HG03175 (cell line): ENCODE measurements around the gene TEAD1.

Experiments
- ATAC-seq: cut with Tn5 transposase; IDR thresholded peaks from one replicate; pipeline ENCODE4 v1.9.1; 2021; ENCODE audit warnings: mild to moderate bottlenecking, moderate library complexity; ENCODE audit not compliant: unreplicated experiment

TEAD1 gene

DNA sequence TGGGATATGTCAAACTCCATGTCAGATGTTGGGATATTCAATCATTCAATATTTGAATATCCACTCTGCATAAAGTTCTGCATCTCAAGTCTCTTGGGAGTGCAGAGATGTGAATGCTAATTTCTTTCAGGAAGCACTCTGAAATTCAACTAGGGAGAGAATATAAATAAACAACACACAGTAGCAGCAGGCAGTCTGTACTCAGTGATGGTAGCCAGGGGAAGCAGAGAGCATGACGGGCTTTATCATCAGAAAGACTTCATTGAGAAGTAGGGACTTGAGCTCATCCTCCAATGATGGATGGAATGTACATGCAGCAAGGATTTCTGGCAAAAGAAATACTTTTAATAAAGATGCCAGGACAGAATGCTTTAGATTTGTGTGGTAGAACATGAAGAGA, 9.8 kb upstream of the TEAD1 start:
- ATAC-seq: no peak

DNA sequence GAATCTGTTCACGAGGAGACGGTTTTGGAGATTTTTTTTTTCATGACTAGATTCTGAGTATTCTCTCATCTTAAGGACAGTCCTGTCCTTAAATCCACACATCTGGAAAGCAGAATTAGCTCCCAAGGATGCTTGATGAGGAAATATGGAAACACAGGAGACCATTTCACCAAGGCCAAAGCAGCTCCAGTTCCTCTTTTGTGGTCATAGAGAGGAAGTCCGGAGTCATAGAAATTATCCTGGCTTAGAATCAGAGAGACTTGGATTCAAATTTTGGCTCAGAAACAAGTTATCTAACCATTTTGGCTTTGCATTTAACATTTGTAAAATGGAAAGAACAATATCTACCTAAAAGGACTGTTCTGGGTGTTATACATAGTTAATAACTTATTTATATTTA, 7.3 kb upstream of the TEAD1 start:
- no peak for ATAC-seq

DNA sequence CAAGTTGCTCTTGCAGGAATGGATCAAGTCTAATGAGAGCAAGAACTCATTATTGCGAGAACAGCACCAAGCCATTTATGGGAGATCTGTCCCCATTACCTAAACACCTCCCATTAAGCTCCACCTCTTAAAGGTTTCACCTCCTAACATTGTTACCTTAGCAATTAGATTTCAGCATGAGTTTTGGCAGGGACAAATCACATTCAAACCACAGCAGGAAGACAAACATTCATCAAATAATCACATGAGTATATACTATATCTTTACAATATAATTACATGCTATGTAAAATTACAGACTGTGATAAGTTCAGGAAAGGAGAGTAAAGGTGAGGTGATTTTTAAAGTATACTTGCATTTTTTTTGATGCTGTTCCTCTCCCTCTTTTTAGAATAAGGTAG, 6.6 kb upstream of the TEAD1 start:
- ATAC-seq: no peak

DNA sequence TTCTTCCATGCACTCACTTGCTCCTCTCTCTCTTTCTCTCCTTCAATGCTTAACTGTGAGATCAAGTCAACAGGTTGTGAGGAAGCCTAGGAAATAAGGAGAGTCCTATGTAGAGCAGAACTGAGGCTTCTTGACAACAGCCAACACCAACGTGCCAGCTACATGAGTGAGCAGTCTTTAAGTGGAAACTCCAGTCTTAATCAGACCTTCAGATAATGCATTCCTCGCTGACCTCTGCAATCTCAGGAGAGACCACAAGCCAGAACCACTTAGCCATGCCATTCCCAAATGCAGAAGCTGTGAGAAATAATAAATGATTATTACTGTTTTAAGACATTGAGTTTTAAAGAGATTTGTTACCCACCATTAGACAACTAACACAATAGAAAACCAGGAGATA, 6.1 kb upstream of the TEAD1 start:
- no peak for ATAC-seq

DNA sequence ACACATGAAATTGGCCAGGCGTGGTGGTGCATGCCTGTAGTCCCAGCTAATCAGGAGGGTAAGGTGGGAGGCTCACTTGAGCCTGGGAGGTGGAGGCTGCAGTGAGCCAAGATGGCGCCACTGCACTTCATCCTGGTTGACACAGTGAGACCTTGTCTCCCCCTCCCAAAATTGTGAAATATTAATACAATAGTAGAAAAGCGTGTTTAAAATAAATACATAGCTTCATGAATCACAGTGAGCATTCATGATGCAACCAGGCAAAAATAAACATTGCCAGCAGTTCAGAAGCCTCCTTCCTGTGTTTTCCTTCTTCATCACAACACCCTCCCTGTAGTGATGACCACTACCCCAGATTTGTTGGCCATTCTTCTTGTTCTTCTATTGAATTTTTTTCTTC, 4.3 kb upstream of the TEAD1 start:
- no peak for ATAC-seq

- no peak for ATAC-seq
Observed at GRCh38 chr11:12671370-12671769, 2.9 kb upstream of the TEAD1 start.

GRCh38 chr11:12673601-12673923, 659 bp upstream of the TEAD1 start:
- ATAC-seq: peak; percentile 31

GRCh38 chr11:12674571-12674935, 332 bp downstream of the TEAD1 start:
- ATAC-seq: peak; percentile 34

- ATAC-seq: no peak
Observed at GRCh38 chr11:12674936-12675696, 895 bp downstream of the TEAD1 start.

DNA sequence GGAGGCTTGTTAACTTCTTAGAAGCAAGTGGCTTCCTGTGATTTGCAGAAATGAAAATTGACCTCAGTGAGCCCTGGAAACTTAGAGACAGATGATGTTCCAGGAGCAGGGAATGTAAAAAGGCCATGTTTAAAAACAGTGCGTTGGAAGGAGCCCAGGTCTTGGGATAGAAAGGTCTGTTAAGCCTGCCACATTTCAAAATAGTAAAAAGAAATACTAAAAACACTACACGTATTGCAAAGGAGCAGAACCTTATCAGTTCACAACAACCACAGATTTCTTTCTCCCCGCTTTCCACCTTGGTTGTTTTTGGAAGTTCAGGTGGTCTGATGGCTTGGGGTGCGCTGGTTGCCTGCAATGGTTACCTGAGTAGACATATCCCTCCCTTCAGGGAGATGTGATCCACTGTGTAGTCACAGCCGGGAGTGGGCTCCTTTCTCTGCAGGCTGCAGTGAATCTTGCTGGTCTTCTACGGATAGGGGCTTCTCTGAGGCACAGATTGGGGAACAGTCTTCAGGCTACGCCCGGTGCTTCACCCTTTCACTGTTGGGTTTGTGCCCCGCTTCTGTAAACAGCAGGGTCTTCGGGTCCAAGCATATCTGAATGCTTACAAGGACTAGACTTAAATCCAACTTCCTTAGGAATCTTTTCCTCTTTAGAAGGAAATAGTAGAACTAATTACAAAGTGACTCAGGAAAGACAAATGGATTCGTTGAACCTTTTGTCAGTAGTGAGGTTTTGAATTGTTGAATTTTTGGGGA, 1.9 kb downstream of the TEAD1 start:
- no peak for ATAC-seq

DNA sequence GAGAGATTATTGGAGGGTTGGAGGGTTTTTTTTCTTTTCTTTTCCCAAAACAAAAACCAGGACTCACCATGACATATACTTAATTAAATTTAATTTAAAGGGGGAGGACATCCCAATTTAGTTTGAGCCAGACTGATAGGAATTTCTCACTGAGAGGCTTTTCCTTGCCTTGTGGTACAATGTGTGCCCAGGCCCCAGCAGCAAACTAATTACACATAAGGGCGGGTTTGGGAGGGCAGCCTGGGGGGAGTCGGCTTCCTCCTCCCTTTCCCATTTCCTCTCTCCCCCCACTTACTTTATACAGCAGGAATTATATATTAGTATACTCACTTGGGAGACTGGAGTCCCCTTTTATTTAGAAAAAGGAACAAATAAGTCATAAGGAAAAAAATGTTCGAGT, 2.9 kb downstream of the TEAD1 start:
- ATAC-seq: no peak

DNA sequence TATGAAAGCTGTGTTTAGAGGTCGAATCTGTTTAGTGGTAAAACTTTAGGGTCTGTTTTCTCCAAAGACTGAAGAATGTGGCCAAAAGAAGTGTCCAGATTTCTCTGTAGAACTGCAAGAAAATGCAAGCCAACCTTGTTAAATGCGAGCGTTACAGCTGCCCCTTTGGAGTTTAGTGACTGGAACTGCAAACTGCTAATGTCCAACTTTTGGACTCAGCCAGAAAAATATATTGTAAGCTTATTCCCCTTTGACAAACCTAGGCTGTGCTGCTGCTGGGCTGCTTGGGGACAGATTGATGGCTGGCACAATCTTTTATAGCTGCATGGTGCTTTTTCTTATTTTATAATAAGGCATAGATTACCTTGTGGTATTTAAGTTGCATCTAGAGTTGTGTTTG, 3.9 kb downstream of the TEAD1 start:
- no peak for ATAC-seq

DNA sequence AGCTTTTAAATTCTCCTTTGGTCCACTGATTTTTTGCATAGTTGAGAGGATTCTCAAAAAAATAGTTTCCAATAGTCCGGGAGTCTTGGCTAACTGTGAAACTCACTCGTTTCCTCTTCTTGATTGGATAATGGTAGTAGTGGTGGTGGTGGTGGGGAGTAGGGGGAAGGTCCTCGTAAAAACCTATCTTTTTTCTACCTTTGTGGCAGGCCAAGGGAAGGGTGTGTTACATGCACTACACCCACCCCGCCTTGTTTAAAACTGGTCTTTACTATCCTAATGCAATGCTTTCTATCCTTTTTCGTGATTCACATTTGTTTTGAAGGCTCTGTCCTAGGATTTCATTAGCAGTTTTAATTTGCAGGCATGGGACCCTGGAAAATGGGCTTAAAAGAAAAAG, 4.8 kb downstream of the TEAD1 start:
- no peak for ATAC-seq

DNA sequence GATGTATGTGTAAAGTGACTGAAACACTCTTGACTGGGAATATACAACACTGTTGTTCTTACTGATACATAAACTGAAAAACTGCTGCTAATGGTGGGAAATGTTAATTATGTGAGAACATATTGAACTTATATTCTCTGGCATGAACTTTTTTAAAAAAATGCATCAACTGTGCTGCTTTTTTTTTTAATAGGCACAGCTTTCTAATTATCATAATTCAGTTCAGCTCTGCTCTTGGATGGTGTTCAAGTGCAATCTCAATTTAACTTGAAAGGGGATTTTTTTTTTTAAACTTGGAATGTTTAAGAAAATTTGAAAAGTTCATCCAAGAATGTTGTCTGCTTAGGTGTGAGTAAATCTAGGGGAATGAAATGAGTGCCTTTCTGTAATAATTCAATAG, 5.2 kb downstream of the TEAD1 start:
- ATAC-seq: no peak

DNA sequence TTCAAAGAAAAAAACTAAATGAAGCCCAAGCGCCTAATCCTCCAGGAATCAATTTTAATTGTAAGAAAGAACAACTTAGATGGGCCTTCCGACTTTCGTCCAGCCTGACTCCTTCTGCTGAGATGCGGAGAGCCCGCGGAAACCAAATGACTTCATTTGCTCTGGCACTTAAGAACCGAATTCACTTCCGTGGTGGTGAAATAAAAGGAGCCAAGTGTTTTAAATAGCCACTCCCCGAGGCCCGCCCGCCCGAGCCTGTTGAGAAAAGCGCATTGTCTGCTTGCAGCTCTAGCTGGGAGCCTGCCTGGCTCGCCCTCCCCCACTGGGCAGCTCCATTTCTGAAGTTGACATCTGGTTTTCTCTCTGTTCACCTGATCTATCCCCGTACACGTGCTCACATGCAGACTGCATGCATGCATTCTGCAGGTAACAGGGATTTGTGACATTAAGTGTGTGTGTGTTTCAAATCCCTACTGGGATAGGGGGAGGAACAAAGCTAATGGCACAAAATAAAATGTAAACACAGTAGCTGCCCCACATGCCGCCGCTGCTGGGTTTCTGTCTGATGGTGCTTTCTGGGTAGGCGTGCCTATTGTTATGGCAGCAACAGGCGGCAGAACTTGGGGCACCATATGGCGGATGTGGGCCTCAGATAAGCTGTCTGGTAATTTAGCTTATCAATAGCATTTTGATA, 6.2 kb downstream of the TEAD1 start:
- ATAC-seq: no peak

DNA sequence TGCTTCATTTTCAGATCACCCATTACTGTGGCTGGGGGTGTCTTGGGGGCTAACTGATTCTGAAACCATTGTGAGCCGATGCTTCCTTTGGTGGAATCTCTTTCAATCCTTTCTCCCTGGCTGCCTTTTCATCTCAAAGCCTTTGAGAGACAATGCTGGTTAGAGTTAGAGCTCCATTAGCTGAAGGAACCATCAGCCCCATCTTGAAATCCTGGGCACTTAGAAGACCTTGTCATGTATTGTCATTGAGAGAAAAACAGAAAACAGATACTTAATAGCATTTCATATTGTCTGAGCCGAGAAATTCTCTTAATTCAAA, 6.7 kb downstream of the TEAD1 start:
- no peak for ATAC-seq

GRCh38 chr11:12681466-12681865, 7.2 kb downstream of the TEAD1 start:
- no peak for ATAC-seq

- no peak for ATAC-seq
Observed at GRCh38 chr11:12682288-12682687, 8.1 kb downstream of the TEAD1 start.

DNA sequence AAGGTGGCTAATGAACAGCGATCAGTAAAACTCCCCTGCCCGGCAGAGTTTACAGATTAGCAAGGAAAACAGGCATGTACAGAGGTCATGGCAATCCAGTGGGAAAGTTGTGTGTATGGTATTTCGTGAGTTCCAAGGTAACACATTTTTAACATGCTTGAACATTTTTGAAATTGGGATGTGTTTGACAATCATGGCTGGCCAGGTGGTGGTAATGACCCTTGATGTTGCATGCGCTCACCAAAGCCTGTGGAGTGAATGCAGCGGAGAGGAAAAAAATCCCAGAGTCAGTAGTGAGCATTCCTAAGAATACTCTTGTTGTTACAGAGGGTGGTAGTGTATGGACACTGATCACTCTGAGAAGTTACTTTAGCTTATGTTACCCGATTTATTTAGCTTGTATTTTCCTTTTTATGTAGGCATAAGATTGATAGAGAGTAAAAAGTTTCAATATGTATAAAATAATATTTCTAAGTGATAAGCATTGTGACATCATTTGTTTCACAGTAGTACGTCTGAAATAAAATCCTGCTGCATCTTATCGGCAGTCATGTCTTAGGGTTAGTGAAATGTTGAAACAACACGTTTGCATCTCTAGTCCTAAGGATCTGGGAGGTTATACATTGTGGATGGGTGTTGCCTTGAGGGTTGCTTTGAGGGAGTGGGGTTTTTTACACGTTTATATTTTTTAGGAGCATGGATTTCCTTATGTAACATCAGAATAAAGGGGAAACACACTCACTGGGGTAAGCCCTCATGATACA, 8.7 kb downstream of the TEAD1 start:
- no peak for ATAC-seq

GRCh38 chr11:12683874-12684273, 9.7 kb downstream of the TEAD1 start:
- no peak for ATAC-seq

DNA sequence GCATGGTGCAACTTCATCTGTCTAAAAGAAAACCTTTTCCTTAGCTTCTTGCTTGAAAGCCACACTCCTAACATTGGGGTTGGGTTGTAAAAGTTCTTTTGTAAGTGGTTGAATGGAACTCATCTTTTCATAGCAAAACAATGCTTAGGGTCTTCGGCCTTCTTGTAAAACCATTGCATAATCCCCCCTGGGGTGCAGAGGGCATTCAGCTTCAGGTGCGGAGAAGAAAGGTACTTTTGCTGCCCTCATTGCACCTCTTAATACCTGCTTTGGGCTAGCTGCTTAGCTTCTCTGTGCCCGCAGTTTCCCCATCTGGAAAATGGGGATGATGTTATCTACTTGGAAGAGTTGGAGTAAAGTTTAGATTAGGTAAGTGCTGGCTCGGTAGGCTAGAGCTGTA, 10.1 kb downstream of the TEAD1 start:
- ATAC-seq: no peak

GRCh38 chr11:12684816-12685215, 10.6 kb downstream of the TEAD1 start:
- no peak for ATAC-seq
